Parathyroid adenoma (tissue), 2 donors: ENCODE results near the gene FKBP5.

Experiments
- H2AFZ ChIP-seq: fragments of 300-600 bp; sonication (generic); one replicate; pipeline ENCODE4 v1.7.0; 2017; ENCODE audit warnings: antibody characterized with exemption, mild to moderate bottlenecking
- H3K27ac ChIP-seq: fragments of 300-600 bp; sonication (generic); one replicate; pipeline ENCODE4 v1.7.0; 2017
- H3K27me3 ChIP-seq: fragments of 300-600 bp; sonication (generic); one replicate; pipeline ENCODE4 v1.7.0; 2017; ENCODE audit warnings: low read length; ENCODE audit not compliant: control insufficient read depth, insufficient read depth
- H3K36me3 ChIP-seq: fragments of 300-600 bp; sonication (generic); one replicate; pipeline ENCODE4 v1.7.0; 2017; ENCODE audit warnings: low read length; ENCODE audit not compliant: control insufficient read depth, insufficient read depth
- H3K4me1 ChIP-seq: fragments of 300-600 bp; sonication (generic); one replicate; pipeline ENCODE4 v1.7.0; 2017; ENCODE audit warnings: control low read depth
- H3K4me2 ChIP-seq: fragments of 300-600 bp; sonication (generic); one replicate; pipeline ENCODE4 v1.7.0; 2017; ENCODE audit warnings: low read length
- H3K4me3 ChIP-seq: fragments of 300-600 bp; sonication (generic); one replicate; pipeline ENCODE4 v1.7.0; 2017; ENCODE audit warnings: low read depth, low read length
- H3K79me2 ChIP-seq: fragments of 300-600 bp; sonication (generic); one replicate; pipeline ENCODE4 v1.7.0; 2017; ENCODE audit warnings: control low read depth
- H3K9ac ChIP-seq: fragments of 300-600 bp; sonication (generic); one replicate; pipeline ENCODE4 v1.7.0; 2017; ENCODE audit warnings: mild to moderate bottlenecking
- H3K9me3 ChIP-seq: fragments of 300-600 bp; sonication (generic); one replicate; pipeline ENCODE4 v1.7.0; 2017; ENCODE audit warnings: low read length; ENCODE audit not compliant: control insufficient read depth
- CTCF ChIP-seq: fragments of 300-600 bp; sonication (generic); IDR thresholded peaks from one replicate; pipeline ENCODE4 v1.7.0; 2017; ENCODE audit warnings: antibody characterized with exemption, mild to moderate bottlenecking
- donor health status: primary hyperparathyroidism.

The FKBP5 gene

GRCh38 chr6:35727231-35727934, 38.7 kb upstream of the FKBP5 start:
- H3K4me1 ChIP-seq = peaks cover 66% of the 10 kb centered on the region
- no peak for TF ChIP-seq CTCF

GRCh38 chr6:35725721-35726438, 37.2 kb upstream of the FKBP5 start:
- H3K4me3 ChIP-seq = no peak overlapping the region
- H3K36me3 ChIP-seq = no peaks in the 10 kb centered on the region
- H3K9ac ChIP-seq = no peak overlapping the region
- peak overlapping the region; percentile 100 for H3K27ac ChIP-seq
- no peaks in the 10 kb centered on the region for H3K79me2 ChIP-seq
- H3K4me2 ChIP-seq = peak overlapping the region; percentile 73
- H3K4me1 ChIP-seq = peaks cover 64% of the 10 kb centered on the region
- no peaks in the 10 kb centered on the region for H3K27me3 ChIP-seq
- TF ChIP-seq CTCF = no peak
- H2AFZ ChIP-seq = peak overlapping the region; percentile 88
- no peaks in the 10 kb centered on the region for H3K9me3 ChIP-seq

More at GRCh38 chr6:35727231-35727934, 38.7 kb upstream of the FKBP5 start:
- Histone ChIP-seq H2AFZ (peak overlapping the region; percentile 88), H3K4me2 (peak overlapping the region; percentile 73), H3K27ac (peak overlapping the region; percentile 100), H3K9me3 (no peaks in the 10 kb centered on the region), H3K27me3 (no peaks in the 10 kb centered on the region), H3K4me3 (peak overlapping the region; percentile 62), H3K9ac (peak overlapping the region; percentile 97), H3K79me2 (no peaks in the 10 kb centered on the region), H3K36me3 (no peaks in the 10 kb centered on the region)

GRCh38 chr6:35725081-35725708, 36.5 kb upstream of the FKBP5 start:
- Histone ChIP-seq H3K27ac (peak overlapping the region; percentile 100), H3K9me3 (no peaks in the 10 kb centered on the region), H3K9ac (no peak overlapping the region), H2AFZ (peak overlapping the region; percentile 88), H3K4me2 (no peak overlapping the region), H3K27me3 (no peaks in the 10 kb centered on the region), H3K4me1 (peaks cover 58% of the 10 kb centered on the region), H3K4me3 (no peak overlapping the region), H3K36me3 (no peaks in the 10 kb centered on the region), H3K79me2 (no peaks in the 10 kb centered on the region)
- no peak for TF ChIP-seq CTCF

GRCh38 chr6:35724471-35724870, 35.8 kb upstream of the FKBP5 start:
- H3K27ac ChIP-seq = no peak overlapping the region

More at GRCh38 chr6:35724471-35724870, 35.8 kb upstream of the FKBP5 start:
- H3K27me3 ChIP-seq = no peaks in the 10 kb centered on the region
- no peaks in the 10 kb centered on the region for H3K9me3 ChIP-seq
- H3K4me1 ChIP-seq = peaks cover 50% of the 10 kb centered on the region
- no peak for TF ChIP-seq CTCF
- H3K9ac ChIP-seq = no peak overlapping the region
- no peaks in the 10 kb centered on the region for H3K79me2 ChIP-seq
- H3K4me2 ChIP-seq = no peak overlapping the region
- H3K36me3 ChIP-seq = no peaks in the 10 kb centered on the region
- peak overlapping the region; percentile 26 for H2AFZ ChIP-seq
- no peak overlapping the region for H3K4me3 ChIP-seq
